IPS-18a (cell line): ENCODE data around the gene STYK1.
"Not testable (repeated sequence)": the region's sequence is repeated elsewhere in the genome, so short reads cannot be mapped to it uniquely, and the experiment has no call there.

Experiments used
- H3K27ac ChIP-seq: one replicate; pipeline ENCODE4 v1.5.1; 2013; ENCODE audit warnings: low read length
- H3K27me3 ChIP-seq: one replicate; pipeline ENCODE4 v1.6.1; 2013; ENCODE audit warnings: mild to moderate bottlenecking, low read length; ENCODE audit not compliant: control insufficient read depth, insufficient read depth
- H3K36me3 ChIP-seq: one replicate; pipeline ENCODE4 v1.6.1; 2013; ENCODE audit warnings: low read depth, low read length; ENCODE audit not compliant: control insufficient read depth
- H3K4me1 ChIP-seq: one replicate; pipeline ENCODE4 v1.6.1; 2013; ENCODE audit warnings: low read depth, low read length; ENCODE audit not compliant: control insufficient read depth
- H3K4me3 ChIP-seq: one replicate; pipeline ENCODE4 v1.5.1; 2013; ENCODE audit warnings: low read length
- H3K9ac ChIP-seq: one replicate; pipeline ENCODE4 v1.6.1; 2013; ENCODE audit warnings: mild to moderate bottlenecking, low read length, moderate library complexity
- H3K9me3 ChIP-seq: one replicate; pipeline ENCODE4 v1.6.1; 2013; ENCODE audit warnings: low read depth, low read length; ENCODE audit not compliant: control insufficient read depth

STYK1 gene

DNA sequence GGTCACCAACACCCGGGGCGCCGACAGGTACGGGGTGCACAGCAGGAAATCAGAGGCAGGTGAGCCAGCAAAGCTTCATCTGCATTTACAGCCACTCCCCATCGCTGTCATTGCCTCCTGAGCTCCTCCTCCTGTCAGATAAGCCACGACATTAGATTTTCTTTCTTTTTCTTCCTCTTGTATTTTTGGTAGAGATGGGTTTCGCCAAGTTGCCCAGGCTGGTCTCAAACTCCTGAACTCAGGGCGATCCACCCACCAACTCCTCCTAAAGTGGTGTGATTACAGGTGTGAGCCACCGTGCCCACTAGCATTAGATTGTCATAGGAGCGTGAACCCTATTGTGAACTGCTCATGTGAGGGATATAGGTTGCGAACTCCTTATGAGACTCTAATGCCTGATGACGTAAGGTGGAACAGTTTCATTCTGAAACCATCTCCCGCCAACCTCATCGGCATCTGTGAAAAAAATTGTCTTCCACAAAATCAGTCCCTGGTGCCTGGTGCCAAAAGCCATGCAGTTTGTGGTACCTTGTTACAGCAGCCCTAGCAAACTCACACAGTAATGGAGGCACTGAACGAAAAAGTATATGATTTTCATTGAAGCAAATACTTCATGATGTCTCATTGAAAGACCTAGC, 1.5 kb downstream of the STYK1 start:
- Histone ChIP-seq H3K9ac (no peak overlapping the region), H3K4me3 (no peak overlapping the region), H3K9me3 (no peaks in the 10 kb centered on the region), H3K27ac (no peak overlapping the region), H3K27me3 (peaks cover 4% of the 10 kb centered on the region), H3K4me1 (no peaks in the 10 kb centered on the region), H3K36me3 (no peaks in the 10 kb centered on the region)

GRCh38 chr12:10669533-10669932, 4.3 kb downstream of the STYK1 start:
- H3K9ac ChIP-seq = no peak overlapping the region
- no peaks in the 10 kb centered on the region for H3K4me1 ChIP-seq
- H3K27ac ChIP-seq = no peak overlapping the region
- H3K36me3 ChIP-seq = no peaks in the 10 kb centered on the region
- peaks cover 4% of the 10 kb centered on the region for H3K27me3 ChIP-seq
- H3K4me3 ChIP-seq = no peak overlapping the region
- H3K9me3 ChIP-seq = no peaks in the 10 kb centered on the region

- H3K9me3 ChIP-seq = no peaks in the 10 kb centered on the region
- no peak overlapping the region for H3K9ac ChIP-seq
- no peak overlapping the region for H3K27ac ChIP-seq
- H3K4me1 ChIP-seq = no peaks in the 10 kb centered on the region
- H3K27me3 ChIP-seq = peaks cover 2% of the 10 kb centered on the region
- H3K4me3 ChIP-seq = no peak overlapping the region
- H3K36me3 ChIP-seq = no peaks in the 10 kb centered on the region
Observed at GRCh38 chr12:10668526-10668925, 5.3 kb downstream of the STYK1 start.

- Histone ChIP-seq H3K4me3 (no peak overlapping the region), H3K27ac (no peak overlapping the region), H3K36me3 (no peaks in the 10 kb centered on the region), H3K9ac (no peak overlapping the region), H3K9me3 (no peaks in the 10 kb centered on the region), H3K4me1 (no peaks in the 10 kb centered on the region), H3K27me3 (no peaks in the 10 kb centered on the region)
Observed at GRCh38 chr12:10667581-10667980, 6.3 kb downstream of the STYK1 start.

DNA sequence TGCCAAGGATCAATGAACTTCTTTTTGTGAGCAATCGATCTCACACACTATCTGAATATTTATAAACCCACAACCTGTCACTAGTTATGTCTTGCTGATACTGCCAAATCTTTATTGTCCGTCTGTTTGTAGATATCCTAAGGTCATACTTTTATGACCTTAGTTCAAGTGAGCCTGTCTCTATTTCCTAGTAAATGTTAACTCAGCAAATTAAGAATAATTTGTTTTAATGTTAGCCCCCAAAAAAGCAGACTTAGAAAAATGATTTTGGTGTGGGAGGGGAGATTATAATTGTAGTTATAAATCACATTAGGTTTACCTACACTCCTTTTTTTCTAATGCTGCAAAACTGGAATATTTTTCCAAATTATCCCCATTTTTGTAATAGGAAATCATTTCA, 9.4 kb downstream of the STYK1 start:
- Histone ChIP-seq H3K9ac (no peak overlapping the region), H3K4me3 (no peak overlapping the region), H3K36me3 (no peaks in the 10 kb centered on the region), H3K4me1 (no peaks in the 10 kb centered on the region), H3K9me3 (no peaks in the 10 kb centered on the region), H3K27me3 (no peaks in the 10 kb centered on the region), H3K27ac (no peak overlapping the region)

GRCh38 chr12:10663869-10664268, 10.0 kb downstream of the STYK1 start:
- Histone ChIP-seq H3K9ac (no peak overlapping the region), H3K27me3 (no peaks in the 10 kb centered on the region), H3K27ac (no peak overlapping the region), H3K36me3 (no peaks in the 10 kb centered on the region), H3K4me1 (no peaks in the 10 kb centered on the region), H3K4me3 (no peak overlapping the region), H3K9me3 (no peaks in the 10 kb centered on the region)

- Histone ChIP-seq H3K27ac (no peak overlapping the region), H3K4me3 (no peak overlapping the region), H3K9ac (no peak overlapping the region), H3K36me3 (no peaks in the 10 kb centered on the region), H3K4me1 (no peaks in the 10 kb centered on the region), H3K9me3 (no peaks in the 10 kb centered on the region), H3K27me3 (no peaks in the 10 kb centered on the region)
Observed at GRCh38 chr12:10661338-10661737, 12.5 kb downstream of the STYK1 start.

DNA sequence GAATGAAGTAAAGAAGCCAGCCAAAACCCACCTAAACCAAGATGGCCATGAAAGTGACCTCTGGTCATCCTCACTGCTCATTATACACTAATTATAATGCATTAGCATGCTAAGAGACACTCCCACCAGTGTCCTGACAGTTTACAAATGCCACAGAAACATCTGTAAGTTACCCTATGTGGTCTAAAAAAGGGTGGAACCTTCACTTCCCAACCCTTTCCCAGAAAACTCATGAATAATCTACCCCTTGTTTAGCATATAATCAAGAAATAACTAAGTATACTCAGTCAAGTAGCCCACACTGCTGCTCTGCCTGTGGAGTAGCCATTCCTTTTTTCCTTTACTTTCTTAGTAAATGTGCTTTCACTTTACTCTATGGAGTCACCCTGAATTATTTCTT, 19.8 kb downstream of the STYK1 start:
- Histone ChIP-seq H3K36me3 (no peaks in the 10 kb centered on the region), H3K4me3 (no peak overlapping the region), H3K9me3 (no peaks in the 10 kb centered on the region), H3K27ac (no peak overlapping the region), H3K9ac (no peak overlapping the region), H3K27me3 (no peaks in the 10 kb centered on the region), H3K4me1 (no peaks in the 10 kb centered on the region)

GRCh38 chr12:10652192-10652591, 21.7 kb downstream of the STYK1 start:
- H3K27ac ChIP-seq = no peak overlapping the region
- no peaks in the 10 kb centered on the region for H3K4me1 ChIP-seq
- H3K9ac ChIP-seq = no peak overlapping the region
- no peaks in the 10 kb centered on the region for H3K36me3 ChIP-seq
- no peak overlapping the region for H3K4me3 ChIP-seq
- peaks cover 6% of the 10 kb centered on the region for H3K9me3 ChIP-seq
- no peaks in the 10 kb centered on the region for H3K27me3 ChIP-seq

GRCh38 chr12:10646576-10646975, 27.3 kb downstream of the STYK1 start:
- H3K27me3 ChIP-seq, H3K4me3 ChIP-seq, H3K9ac ChIP-seq, H3K36me3 ChIP-seq, H3K4me1 ChIP-seq, H3K27ac ChIP-seq: not testable (repeated sequence)
- peaks cover 23% of the 10 kb centered on the region for H3K9me3 ChIP-seq

GRCh38 chr12:10645910-10646309, 27.9 kb downstream of the STYK1 start:
- Histone ChIP-seq H3K27me3 (no peaks in the 10 kb centered on the region), H3K27ac (no peak overlapping the region), H3K9ac (no peak overlapping the region), H3K4me3 (no peak overlapping the region), H3K9me3 (peaks cover 23% of the 10 kb centered on the region), H3K36me3 (no peaks in the 10 kb centered on the region), H3K4me1 (no peaks in the 10 kb centered on the region)

GRCh38 chr12:10641735-10642500, 31.9 kb downstream of the STYK1 start:
- no peaks in the 10 kb centered on the region for H3K36me3 ChIP-seq
- H3K27ac ChIP-seq = no peak overlapping the region
- H3K4me1 ChIP-seq = no peaks in the 10 kb centered on the region
- H3K4me3 ChIP-seq = no peak overlapping the region
- H3K27me3 ChIP-seq = no peaks in the 10 kb centered on the region
- H3K9me3 ChIP-seq = peaks cover 14% of the 10 kb centered on the region
- no peak overlapping the region for H3K9ac ChIP-seq
